Measurements from ENCODE around the gene PIM3. TPM values are rescaled to one million over a fixed set of nuclear protein-coding genes. Genes with fewer than 3 reads are reported as not detected.

PIM3 gene
- total and polyA plus RNA-seq, 2 of the 8 experiments (the other 6 are each of a cell fraction or from before 2014, with no cell fraction given), result 22.6 to 30.0 TPM

DNA sequence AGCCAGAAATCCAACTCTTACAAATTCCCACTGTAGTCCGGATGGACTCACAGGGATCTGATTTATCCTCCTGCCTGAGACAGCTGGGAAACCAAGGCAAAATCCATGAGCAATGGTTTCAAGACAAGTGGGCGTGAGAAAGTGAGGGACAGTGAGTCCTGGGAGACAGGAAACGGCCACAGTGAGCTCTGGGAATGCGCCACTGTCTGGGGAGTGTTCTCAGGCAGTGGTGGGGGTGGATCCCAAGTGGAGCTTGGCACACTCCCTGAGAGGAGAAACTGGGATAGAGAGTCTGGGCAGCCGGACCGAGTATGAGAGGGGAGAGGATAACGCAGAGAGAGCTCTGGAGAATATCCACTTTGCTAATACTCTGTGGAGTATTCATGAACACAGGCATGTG lies 42.2 kb downstream of the PIM3 start:
- Histone ChIP-seq H2AFZ (ENCODE audit: low read length) (no peak overlapping the region), H2BK15ac (ENCODE audit: low read length) (no peak overlapping the region), H3K4me3 (ENCODE audit: extremely low read depth in 1 of 4, insufficient read depth in 2 of 4, low read depth in 3 of 4, low read length in 4 of 4) (no peak overlapping the region), H3K27ac (ENCODE audit: low read depth, low read length) (no peak overlapping the region), H4K20me1 (replicated peaks in 1 of 2; ENCODE audit: control insufficient read depth in 1 of 2, insufficient read depth in 2 of 2, low read length in 2 of 2) (peaks cover 2 to 13% of the 10 kb centered on the region in 2 experiments), H3K4ac (replicated peaks; ENCODE audit: insufficient read length, low read depth, low read length) (no peak overlapping the region), H3K9me3 (ENCODE audit: insufficient read depth in 2 of 2, low read depth in 1 of 2, low read length in 1 of 2) (no peaks in the 10 kb centered on the region), H3K23ac (ENCODE audit: insufficient read length) (no peak overlapping the region), H4K91ac (replicated peaks; ENCODE audit: insufficient read length, low read length) (no peak overlapping the region), H2BK120ac (replicated peaks; ENCODE audit: low read depth, low read length) (no peak overlapping the region), H3K9ac (replicated peaks in 1 of 4; ENCODE audit: extremely low read depth in 1 of 4, low read depth in 3 of 4, low read length in 3 of 4) (no peak overlapping the region), H4K5ac (ENCODE audit: insufficient read length, low read depth, low read length) (no peak overlapping the region), H3K36me3 (ENCODE audit: control insufficient read depth in 2 of 4, insufficient read depth in 4 of 4, low read length in 3 of 4) (no peaks in the 10 kb centered on the region), H4K8ac (ENCODE audit: extremely low read depth, insufficient read depth, low read length) (no peak overlapping the region), H2BK20ac (ENCODE audit: low read length) (no peak overlapping the region), H3K18ac (ENCODE audit: extremely low read depth, low read length) (no peak overlapping the region), H3K4me2 (ENCODE audit: insufficient read depth in 1 of 2, low read depth in 2 of 2, low read length in 2 of 2) (no peak overlapping the region), H3K79me1 (ENCODE audit: low read depth, low read length) (no peaks in the 10 kb centered on the region), H3K56ac (replicated peaks; ENCODE audit: insufficient read length, low read depth, low read length) (no peak overlapping the region), H3K27me3 (replicated peaks in 1 of 4; ENCODE audit: control insufficient read depth in 3 of 4, extremely low read depth in 1 of 4, insufficient read depth in 3 of 4, low read length in 3 of 4) (peaks cover 10 to 22% (median 12%) of the 10 kb centered on the region in 4 experiments; a peak in 6 of 7 replicates), H3K14ac (ENCODE audit: insufficient read length) (no peak overlapping the region), H3K23me2 (ENCODE audit: low read depth, low read length) (peaks cover 13% of the 10 kb centered on the region), H2AK5ac (ENCODE audit: low read depth, low read length) (no peak overlapping the region), H2BK5ac (ENCODE audit: low read depth, low read length) (no peak overlapping the region), H2BK12ac (ENCODE audit: low read depth, low read length) (no peak overlapping the region), H3K4me1 (replicated peaks in 1 of 4; ENCODE audit: control insufficient read depth in 3 of 4, insufficient read depth in 4 of 4, low read length in 3 of 4) (peaks cover 0 to 15% (median 8%) of the 10 kb centered on the region in 4 experiments; a peak in 5 of 7 replicates), H3K79me2 (ENCODE audit: control insufficient read depth in 1 of 2, insufficient read depth in 2 of 2, low read length in 2 of 2) (no peaks in the 10 kb centered on the region)
- ChIA-PET CTCF (ENCODE audit: partially characterized antibody) (interaction anchor here (0.7 to 2.5 kb wide), 5 partner anchors 10 to 146 kb away, joined by 3 to 6 read pairs (median 4); no protein-coding TSS in a partner anchor), POLR2A (ENCODE audit: partially characterized antibody) (no interaction called here)
- FAIRE-seq (no peak), DNase-seq (ENCODE audit: low read depth in 1 of 2, low spot score in 2 of 2) (no peak)
- WGBS, 2 experiments (ENCODE audit: extremely low coverage in 1 of 2, insufficient coverage in 1 of 2, insufficient read length in 1 of 2, insufficient replicate concordance in 2 of 2, low coverage in 1 of 2, low lambda C conversion rate in 2 of 2, missing lambda C conversion rate in 1 of 2), result 89% methylated on average over 7 of the region's 7 CpGs; no CpG with 5 or more reads in 1 of the 2 experiments
- TF ChIP-seq POLR2AphosphoS5 (IDR thresholded peaks at IDR 0.05; ENCODE audit: low read depth, low read length) (no peak), MAFK (IDR thresholded peaks at IDR 0.05; ENCODE audit: low read depth, low read length) (no peak), CREB1 (IDR thresholded peaks at IDR 0.05) (no peak), TEAD4 (IDR thresholded peaks at IDR 0.05; ENCODE audit: low read depth, low read length) (no peak), KDM5A (IDR thresholded peaks at IDR 0.05; ENCODE audit: low read length) (no peak), BRCA1 (IDR thresholded peaks at IDR 0.05; ENCODE audit: low read depth, low read length) (no peak), RAD21 (IDR thresholded peaks at IDR 0.05 in 1 of 2, conservative IDR thresholded peaks at IDR 0.05 in 1 of 2; ENCODE audit: low read depth in 2 of 2, low read length in 2 of 2) (no peak), SAP30 (IDR thresholded peaks at IDR 0.05; ENCODE audit: insufficient read depth, insufficient replicate concordance, low read length) (no peak), JUN (IDR thresholded peaks at IDR 0.05; ENCODE audit: low read depth, low read length) (no peak), CHD1 (IDR thresholded peaks at IDR 0.05; ENCODE audit: low read depth, low read length) (no peak), TAF7 (optimal IDR thresholded peaks at IDR 0.05; ENCODE audit: borderline replicate concordance, low read depth, low read length) (no peak), EGR1 (IDR thresholded peaks at IDR 0.05; ENCODE audit: borderline replicate concordance, low read depth, low read length) (no peak)
- TF ChIP-seq, protein P1, sequence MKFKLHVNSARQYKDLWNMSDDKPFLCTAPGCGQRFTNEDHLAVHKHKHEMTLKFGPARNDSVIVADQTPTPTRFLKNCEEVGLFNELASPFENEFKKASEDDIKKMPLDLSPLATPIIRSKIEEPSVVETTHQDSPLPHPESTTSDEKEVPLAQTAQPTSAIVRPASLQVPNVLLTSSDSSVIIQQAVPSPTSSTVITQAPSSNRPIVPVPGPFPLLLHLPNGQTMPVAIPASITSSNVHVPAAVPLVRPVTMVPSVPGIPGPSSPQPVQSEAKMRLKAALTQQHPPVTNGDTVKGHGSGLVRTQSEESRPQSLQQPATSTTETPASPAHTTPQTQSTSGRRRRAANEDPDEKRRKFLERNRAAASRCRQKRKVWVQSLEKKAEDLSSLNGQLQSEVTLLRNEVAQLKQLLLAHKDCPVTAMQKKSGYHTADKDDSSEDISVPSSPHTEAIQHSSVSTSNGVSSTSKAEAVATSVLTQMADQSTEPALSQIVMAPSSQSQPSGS (IDR thresholded peaks at IDR 0.05; ENCODE audit: low read length), result no peak

Measured in H1 (cell line).